Activated T-helper 1 cell treated with anti-CD3 and anti-CD28 coated beads, Interleukin-2, amount 50 U/mL, for 16 hours (primary cell): ENCODE measurements around the gene TENM3.

Experiments used
- DNase-seq, 2 donors: peaks; one replicate each; pipeline ENCODE4 v3.0.0-alpha.2; 2020; ENCODE audit warnings: low read depth in 1 of 2, low spot score in 1 of 2

TENM3 gene

GRCh38 chr4:182716192-182716591 is 473.0 kb downstream of the TENM3 start:
- DNase-seq = no peak

- DNase-seq = no peak
These were observed 474.8 kb downstream of the TENM3 start for GRCh38 chr4:182717788-182718583.

- no peak for DNase-seq
These were observed 481.2 kb downstream of the TENM3 start for GRCh38 chr4:182724414-182724813.

GRCh38 chr4:182729516-182729915 is 486.3 kb downstream of the TENM3 start:
- no peak for DNase-seq

GRCh38 chr4:182730791-182731190 is 487.6 kb downstream of the TENM3 start:
- no peak for DNase-seq

- DNase-seq = no peak
These were observed 493.0 kb downstream of the TENM3 start for GRCh38 chr4:182736207-182736606.

GRCh38 chr4:182738283-182739047 is 495.3 kb downstream of the TENM3 start:
- DNase-seq = no peak

GRCh38 chr4:182740256-182740655 is 497.1 kb downstream of the TENM3 start:
- DNase-seq = no peak

- DNase-seq = no peak
These were observed 497.9 kb downstream of the TENM3 start for GRCh38 chr4:182741054-182741453.

- DNase-seq = no peak
These were observed 498.7 kb downstream of the TENM3 start for GRCh38 chr4:182741914-182742313.

GRCh38 chr4:182743815-182744214 is 500.6 kb downstream of the TENM3 start:
- DNase-seq = no peak

- no peak for DNase-seq
These were observed 502.0 kb downstream of the TENM3 start for GRCh38 chr4:182745237-182745636.

- DNase-seq = no peak
These were observed 503.7 kb downstream of the TENM3 start for GRCh38 chr4:182746876-182747275.

GRCh38 chr4:182748283-182748682 is 505.1 kb downstream of the TENM3 start:
- DNase-seq = no peak

GRCh38 chr4:182748949-182749348 is 505.7 kb downstream of the TENM3 start:
- no peak for DNase-seq

- DNase-seq = no peak
These were observed 506.5 kb downstream of the TENM3 start for GRCh38 chr4:182749667-182750167.

GRCh38 chr4:182752158-182752910 is 509.1 kb downstream of the TENM3 start:
- DNase-seq = no peak

GRCh38 chr4:182754895-182755294 is 511.7 kb downstream of the TENM3 start:
- no peak for DNase-seq

- no peak for DNase-seq
These were observed 513.0 kb downstream of the TENM3 start for GRCh38 chr4:182756161-182756690.

- no peak for DNase-seq
These were observed 515.1 kb downstream of the TENM3 start for GRCh38 chr4:182758273-182758672.

GRCh38 chr4:182760551-182761043 is 517.4 kb downstream of the TENM3 start:
- no peak for DNase-seq
